ENCODE measurements around the gene CASQ2.

CASQ2 gene

GRCh38 chr1:115665319-115666096 is 103.0 kb downstream of the CASQ2 start:
- DNase-seq (ENCODE audit: low spot score) = no peak

DNA sequence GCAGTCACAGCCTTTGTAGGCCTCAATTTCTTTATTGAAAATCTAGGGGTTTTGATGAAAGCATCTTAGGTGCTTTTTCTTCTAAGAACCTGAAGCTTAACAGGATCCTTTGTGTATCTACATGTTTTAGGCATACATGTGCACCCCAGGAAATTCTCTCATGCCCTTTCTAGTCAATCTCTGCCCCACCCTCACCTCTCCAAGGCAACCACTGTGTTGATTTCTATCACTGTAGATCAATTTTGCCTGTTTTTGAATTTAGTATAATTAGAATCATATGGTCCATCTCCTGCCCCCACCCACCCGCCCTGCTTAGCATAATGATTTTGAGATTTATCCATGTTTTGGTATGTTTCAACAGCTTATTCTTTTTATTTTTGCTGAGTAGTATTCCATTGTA is 107.4 kb downstream of the CASQ2 start:
- DNase-seq (ENCODE audit: low spot score) = no peak

- no peak for DNase-seq (ENCODE audit: low spot score)
Observed at GRCh38 chr1:115660151-115660550, 108.4 kb downstream of the CASQ2 start.

GRCh38 chr1:115658646-115659045 is 109.9 kb downstream of the CASQ2 start:
- no peak for DNase-seq (ENCODE audit: low spot score)

DNA sequence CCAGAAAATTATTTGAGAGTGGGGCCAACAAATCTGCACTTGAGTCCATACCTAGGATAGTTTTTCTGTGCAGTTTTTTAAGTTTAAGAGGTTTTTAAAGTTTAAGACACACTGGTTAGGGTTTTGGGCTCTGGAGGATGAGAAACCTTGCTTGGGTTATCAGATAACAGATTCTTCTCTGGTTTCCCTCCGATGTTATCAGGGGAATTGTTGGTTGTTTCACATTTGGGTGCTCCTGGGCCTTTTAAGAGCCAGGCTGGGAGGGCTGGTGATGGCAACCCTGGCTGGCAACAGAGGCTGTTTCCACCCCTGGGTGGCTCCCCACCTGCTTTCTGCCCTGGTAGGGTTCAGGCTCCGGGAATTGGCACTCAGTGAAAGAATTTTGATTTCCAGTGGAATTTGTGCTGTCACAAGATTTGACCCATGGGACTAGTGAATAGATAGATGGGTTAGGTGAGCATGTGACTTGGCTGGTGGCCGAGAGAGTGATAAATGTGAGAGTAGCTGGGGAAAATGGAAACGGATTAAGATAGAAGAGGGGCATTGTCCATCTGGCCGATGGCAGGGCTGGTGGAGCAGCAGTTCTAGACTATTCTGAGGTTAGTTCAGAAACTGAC is 111.9 kb downstream of the CASQ2 start:
- DNase-seq (ENCODE audit: low spot score) = no peak

DNA sequence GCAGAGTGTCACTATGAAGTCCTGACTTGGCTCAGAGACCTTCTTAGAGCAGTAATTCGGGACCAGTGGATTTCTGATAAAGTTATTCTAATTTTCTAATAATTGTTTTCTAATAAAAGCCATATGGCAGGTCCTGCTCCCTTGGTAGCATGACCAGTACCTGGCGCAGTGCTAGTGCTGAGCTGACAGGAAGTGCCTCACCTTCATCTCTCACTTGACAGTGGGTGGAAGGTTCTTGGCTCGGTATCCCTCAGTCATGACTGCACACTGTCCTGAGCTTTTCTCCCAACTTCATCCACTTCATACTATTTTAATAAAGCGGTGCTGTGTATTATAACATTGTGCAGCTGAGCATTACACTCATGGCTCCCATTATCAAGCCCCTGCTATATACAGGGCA is 112.6 kb downstream of the CASQ2 start:
- DNase-seq (ENCODE audit: low spot score) = no peak

- DNase-seq (ENCODE audit: low spot score) = no peak
Observed at GRCh38 chr1:115655306-115655663, 113.2 kb downstream of the CASQ2 start.

DNA sequence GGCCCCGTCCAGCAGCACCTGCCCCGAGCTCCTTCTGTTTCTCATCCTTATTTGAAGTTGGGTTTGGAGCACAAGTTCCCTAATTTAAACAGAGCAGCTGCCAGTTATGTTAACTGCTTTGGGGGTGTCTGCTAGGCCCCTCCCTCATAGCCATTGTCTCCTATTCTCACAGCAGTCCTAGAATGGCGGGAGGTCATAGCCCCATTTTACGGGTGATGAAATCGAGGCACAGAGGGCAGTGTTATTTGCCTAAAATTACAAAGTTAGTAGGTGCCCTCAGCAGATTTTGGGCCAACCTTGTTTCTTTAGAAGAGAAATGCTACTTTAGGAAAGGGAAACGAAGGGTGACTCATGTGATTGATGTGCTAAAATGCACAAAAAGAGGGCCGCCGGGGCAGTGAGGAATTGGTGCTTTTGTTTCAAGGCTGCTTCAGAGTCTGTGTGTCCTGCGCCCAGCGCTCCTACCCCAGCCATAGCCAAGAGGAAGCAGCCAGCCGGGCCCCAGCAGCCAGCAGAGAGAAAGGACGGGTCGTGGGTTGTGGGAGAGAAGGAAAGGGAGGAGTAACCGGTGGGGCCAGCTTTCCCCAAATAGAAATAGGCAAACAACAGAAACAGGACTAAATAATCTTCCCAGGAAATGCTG is 113.7 kb downstream of the CASQ2 start:
- peak; percentile 35 for DNase-seq (ENCODE audit: low spot score)

- DNase-seq (ENCODE audit: low spot score) = no peak
Observed at GRCh38 chr1:115654125-115654524, 114.4 kb downstream of the CASQ2 start.

- no peak for DNase-seq (ENCODE audit: low spot score)
Observed at GRCh38 chr1:115652236-115652788, 116.2 kb downstream of the CASQ2 start.

DNA sequence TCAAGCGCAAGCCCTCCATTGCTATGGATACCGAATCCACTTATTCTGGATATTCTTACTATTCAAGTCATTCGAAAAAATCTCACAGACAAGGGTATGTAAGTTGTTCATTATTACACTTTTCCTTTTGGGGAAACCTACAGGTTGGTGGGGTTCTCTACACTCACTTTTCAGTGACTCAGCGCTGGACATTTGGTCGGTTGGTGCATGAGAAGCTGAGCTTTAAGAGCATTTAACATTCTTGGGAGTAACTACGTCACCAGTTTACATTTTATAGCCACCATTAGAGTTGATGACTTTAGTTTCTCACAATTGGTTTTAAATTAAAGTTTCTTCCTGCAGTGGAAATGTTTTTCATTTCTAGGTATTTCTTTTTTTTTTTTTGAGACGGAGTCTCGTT is 117.1 kb downstream of the CASQ2 start:
- no peak for DNase-seq (ENCODE audit: low spot score)

DNA sequence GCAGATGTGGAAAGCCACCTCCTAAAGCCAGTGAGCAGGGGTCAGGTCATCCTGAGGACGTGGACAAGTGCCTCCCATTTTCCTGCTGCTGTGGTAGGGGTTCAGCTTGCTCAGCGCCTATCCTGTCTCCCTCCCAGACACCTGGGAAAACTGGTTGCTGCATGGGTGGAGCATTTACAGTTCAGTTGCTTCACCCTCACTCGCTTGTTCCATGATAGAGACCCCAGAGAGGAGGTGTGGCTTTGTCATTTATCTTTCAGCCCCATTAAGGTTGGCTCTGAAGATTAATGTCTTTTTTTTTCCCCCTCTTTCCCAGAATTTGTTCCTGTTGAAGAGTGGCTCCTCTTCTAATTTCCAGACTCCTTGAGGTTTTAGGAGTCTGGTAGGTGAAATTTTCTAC is 117.6 kb downstream of the CASQ2 start:
- DNase-seq (ENCODE audit: low spot score) = no peak

Measured in AG08396 (cell line).